ENCODE measurements around the gene SECTM1.
A peak's percentile ranks its signal among the peaks of the same experiment; 100 is the strongest.

The SECTM1 gene

DNA sequence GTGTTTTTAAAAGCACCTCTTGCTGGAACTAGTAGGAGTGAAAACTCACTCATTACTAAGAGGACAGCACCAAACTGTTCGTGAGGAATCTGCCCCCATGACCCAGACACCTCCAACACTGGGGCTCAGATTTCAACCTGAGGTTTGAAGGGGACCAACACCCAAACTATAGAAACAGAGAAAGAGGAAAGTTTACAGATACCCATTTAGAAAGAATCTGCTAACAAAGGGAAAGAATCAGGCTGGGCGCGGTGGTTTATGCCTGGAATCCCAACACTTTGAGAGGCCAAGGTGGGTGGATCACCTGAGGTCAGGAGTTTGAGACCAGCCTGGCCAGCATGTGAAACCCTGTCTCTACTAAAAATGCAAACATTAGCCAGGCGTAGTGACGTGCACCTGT lies 56.6 kb downstream of the SECTM1 start:
- H3K27ac Mint-ChIP-seq, result no peak overlapping the region
- peaks cover 12% of the 10 kb centered on the region for H3K4me1 Mint-ChIP-seq
- H3K36me3 Mint-ChIP-seq, result peaks cover 4% of the 10 kb centered on the region
- H3K9me3 Mint-ChIP-seq, result no peaks in the 10 kb centered on the region
- H3K4me3 Mint-ChIP-seq, result no peak overlapping the region
- H3K27me3 Mint-ChIP-seq, result no peaks in the 10 kb centered on the region

DNA sequence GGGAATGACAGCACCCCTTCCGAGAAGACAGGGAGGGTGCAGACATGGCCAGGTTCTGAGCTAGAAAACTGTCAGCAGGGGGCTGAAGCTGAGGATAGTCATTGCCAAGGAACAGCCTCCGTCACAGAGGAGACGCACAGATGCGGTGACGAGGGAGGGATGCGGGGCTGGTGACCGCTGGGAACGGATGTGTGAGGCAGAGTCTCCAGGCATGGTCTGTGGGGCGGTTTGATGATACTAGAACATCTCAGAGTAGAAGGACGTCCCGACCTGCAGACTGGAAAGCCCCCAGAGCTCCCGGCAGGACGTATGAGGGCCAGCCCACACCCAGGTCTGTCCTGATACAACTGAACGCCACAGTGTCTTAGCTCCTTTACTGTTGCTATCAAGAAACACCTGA lies 58.2 kb downstream of the SECTM1 start:
- Mint-ChIP-seq H3K27ac (no peak overlapping the region), H3K4me3 (no peak overlapping the region), H3K4me1 (peaks cover 21% of the 10 kb centered on the region), H3K36me3 (peaks cover 4% of the 10 kb centered on the region), H3K27me3 (no peaks in the 10 kb centered on the region), H3K9me3 (no peaks in the 10 kb centered on the region)

DNA sequence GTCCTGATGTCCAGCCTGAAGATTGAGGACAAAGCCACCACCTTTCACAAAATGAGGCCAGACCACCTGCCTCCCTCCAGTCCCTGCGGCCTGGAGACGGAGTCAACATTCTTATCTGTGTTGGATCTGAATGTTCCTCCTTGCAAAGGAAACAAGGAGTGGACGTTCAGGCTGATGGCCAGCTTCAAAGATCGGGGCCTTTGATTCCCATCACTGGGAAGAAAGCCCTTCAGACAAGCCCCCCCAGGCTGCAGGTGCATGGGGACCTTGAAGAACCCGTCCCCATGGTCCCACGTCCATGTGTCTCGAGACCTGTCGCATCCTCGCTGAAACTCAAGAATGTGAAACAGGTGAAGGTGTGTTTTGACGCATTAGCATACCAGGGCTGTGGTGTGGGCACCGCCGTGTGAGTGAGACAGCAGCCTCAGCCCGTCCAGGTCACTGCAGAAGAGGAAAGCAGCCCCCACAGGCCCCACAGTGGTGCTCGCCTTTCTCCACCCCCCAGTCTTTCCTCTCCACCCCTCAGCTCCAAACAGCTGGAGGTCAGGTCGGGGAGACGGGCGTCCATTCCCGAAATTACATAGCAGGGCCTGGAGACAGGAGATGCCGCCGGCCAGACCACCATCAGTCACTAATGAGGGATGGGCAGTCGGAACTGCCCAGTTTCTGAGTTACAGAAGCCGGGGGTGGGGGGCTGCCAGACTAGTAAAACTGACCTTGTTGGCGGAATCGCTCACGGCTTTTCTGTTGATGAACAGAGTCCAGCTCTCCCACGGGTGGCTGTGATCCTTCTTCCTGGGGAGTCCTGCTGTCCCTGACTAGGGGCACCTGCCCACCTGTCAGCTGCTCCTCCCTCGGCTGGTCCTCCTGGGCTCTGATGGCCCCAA lies 59.2 kb downstream of the SECTM1 start:
- H3K27me3 Mint-ChIP-seq, result no peaks in the 10 kb centered on the region
- peaks cover 4% of the 10 kb centered on the region for H3K36me3 Mint-ChIP-seq
- no peak overlapping the region for H3K4me3 Mint-ChIP-seq
- H3K4me1 Mint-ChIP-seq, result peaks cover 31% of the 10 kb centered on the region
- no peaks in the 10 kb centered on the region for H3K9me3 Mint-ChIP-seq
- H3K27ac Mint-ChIP-seq, result peak overlapping the region; percentile 12

DNA sequence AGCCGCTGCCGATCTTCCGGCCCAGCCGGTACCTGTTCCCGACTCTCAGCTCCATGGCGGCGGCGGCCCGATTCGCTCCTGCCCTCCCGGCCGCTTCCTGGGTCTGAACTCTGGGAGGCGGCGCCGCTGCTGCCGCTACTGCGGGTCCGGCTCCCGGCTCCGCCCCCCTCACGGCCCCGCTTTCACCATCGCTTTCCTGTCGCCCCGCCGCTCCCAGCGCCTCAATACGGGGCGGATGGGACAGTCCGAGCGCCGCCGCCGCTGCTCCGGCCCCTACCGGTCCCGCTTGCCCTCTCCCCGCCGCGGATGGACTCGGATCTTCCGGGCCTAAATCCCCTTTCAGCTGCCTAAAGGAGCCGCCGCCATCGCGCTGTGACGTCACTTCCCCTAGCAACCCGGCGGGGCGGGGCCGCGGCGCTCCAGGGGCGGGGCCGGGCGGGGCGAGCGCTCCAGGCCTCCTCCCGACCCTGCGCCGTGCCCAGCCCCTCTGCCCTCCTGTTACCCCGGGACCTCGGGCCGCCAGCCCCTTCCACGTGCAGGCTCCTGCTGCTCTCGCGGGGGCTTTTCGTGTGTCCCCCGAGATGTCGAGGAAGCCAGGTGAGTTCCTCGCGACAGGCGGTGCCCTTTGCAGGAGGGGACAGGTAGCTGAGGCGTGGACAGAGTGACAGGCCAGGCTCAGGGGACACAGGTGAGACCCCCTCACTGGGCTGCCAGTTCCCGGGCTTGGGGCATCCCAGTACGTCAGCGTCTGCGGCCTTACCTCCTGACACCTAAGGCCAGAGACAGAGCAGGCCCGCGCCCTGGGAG lies 60.0 kb downstream of the SECTM1 start, which contains the start of gene CSNK1D:
Gene CSNK1D, minus strand, starts transcription at position 374 of the 807 bp plus-strand sequence. Its CDS starts 319 bp downstream, at position 55.
- H3K36me3 Mint-ChIP-seq, result peaks cover 4% of the 10 kb centered on the region
- H3K4me1 Mint-ChIP-seq, result peaks cover 39% of the 10 kb centered on the region

DNA sequence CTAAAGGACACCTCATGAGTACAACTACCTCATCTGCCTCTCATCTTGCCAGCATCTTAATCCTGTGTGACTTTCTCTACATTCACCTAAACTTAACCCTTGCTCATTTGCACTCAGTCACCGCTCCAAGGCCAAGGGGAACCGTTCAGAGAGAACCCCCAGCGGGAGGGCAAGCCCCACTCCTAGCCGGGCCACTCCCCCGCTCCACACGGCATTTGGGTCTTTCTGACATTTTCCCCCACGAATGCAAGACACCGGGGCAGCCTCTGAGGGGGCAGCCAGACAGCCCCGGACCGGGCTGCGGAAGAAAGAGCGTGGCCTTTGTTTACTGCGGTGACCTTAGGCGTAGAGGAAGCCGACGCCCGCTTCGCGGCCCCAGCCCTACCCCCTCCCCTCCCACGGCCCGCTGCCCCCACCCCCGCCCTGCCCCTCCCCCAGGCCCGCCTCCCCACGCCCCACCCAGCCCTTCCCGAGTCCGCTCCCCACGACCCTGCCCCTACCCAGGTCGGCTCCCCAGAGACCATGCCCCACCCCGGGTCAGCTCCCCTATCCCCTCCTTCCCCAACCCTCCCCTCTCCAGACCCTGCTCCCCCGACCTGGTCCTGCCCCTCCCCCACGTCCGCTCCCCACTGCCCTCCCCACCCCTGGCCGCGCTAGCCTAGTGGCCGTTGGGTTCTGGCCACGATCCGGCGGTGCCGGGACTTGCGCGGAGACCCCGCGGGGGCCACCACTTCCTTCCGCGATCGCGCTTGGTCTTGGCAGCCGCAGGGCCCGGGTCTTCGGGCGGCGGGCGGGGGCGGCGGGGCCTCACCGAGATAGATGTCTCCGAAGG lies 60.9 kb downstream of the SECTM1 start:
- H3K4me3 Mint-ChIP-seq, result peak overlapping the region; percentile 94
- no peaks in the 10 kb centered on the region for H3K27me3 Mint-ChIP-seq
- peaks cover 4% of the 10 kb centered on the region for H3K36me3 Mint-ChIP-seq
- no peaks in the 10 kb centered on the region for H3K9me3 Mint-ChIP-seq
- peaks cover 47% of the 10 kb centered on the region for H3K4me1 Mint-ChIP-seq
- H3K27ac Mint-ChIP-seq, result peak overlapping the region; percentile 99

More for the DNA sequence above, 60.0 kb downstream of the SECTM1 start, which contains the start of gene CSNK1D:
- no peaks in the 10 kb centered on the region for H3K9me3 Mint-ChIP-seq
- peak within 1 kb of the TSS; percentile 94 for H3K4me3 Mint-ChIP-seq
- H3K27ac Mint-ChIP-seq, result peak within 1 kb of the TSS; percentile 99
- no peaks in the 10 kb centered on the region for H3K27me3 Mint-ChIP-seq

DNA sequence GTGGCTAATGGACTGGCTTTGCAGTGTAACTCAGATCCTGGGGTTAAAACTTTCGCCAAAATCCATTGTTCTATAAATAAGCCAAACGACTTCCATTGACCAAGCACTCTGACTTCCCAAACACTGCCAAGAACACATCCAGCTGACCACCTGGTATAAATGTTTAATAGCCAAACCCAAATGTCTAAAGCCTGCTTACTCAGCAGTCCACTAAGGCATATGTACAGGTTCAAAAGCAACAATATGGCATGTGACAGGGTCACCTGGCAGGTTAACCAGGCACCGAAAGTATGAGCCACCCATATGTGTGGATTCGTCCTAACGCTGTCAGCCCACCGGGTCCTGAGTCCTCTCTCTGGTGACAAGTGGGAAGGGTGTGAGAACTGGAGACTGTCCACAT lies 62.2 kb downstream of the SECTM1 start:
- H3K36me3 Mint-ChIP-seq, result peaks cover 4% of the 10 kb centered on the region
- H3K27ac Mint-ChIP-seq, result peak overlapping the region; percentile 38
- H3K4me3 Mint-ChIP-seq, result peak overlapping the region; percentile 94
- H3K4me1 Mint-ChIP-seq, result peaks cover 59% of the 10 kb centered on the region
- no peaks in the 10 kb centered on the region for H3K9me3 Mint-ChIP-seq
- H3K27me3 Mint-ChIP-seq, result no peaks in the 10 kb centered on the region
